K562 (cell line): Measurements from ENCODE around the gene CCDC13. TPM values are rescaled to one million over a fixed set of nuclear protein-coding genes. Genes with fewer than 3 reads are reported as not detected.

Source experiments
- BMI1 ChIP-seq: fragments of 150-350 bp; IDR thresholded peaks from 2 replicates; pipeline ENCODE4 v1.6.1; 2014; ENCODE audit warnings: low read length
- CTCF ChIP-seq, 3 experiments: IDR thresholded peaks in 2 of 3; conservative IDR thresholded peaks in 1 of 3; 2 replicates each; pipeline ENCODE4 v1.5.1; 2011 to 2012; ENCODE audit warnings: low read length in 3 of 3, mild to moderate bottlenecking in 3 of 3, control low read depth in 2 of 3, improper control_type of control experiment in 1 of 3, inconsistent platforms in 1 of 3, low read depth in 1 of 3, mixed read lengths in 1 of 3, moderate library complexity in 1 of 3; ENCODE audit not compliant: insufficient read depth in 2 of 3
- DPF2 ChIP-seq: fragments of 450-650 bp; IDR thresholded peaks from 2 replicates; pipeline ENCODE4 v1.6.1; 2016
- ELF2 ChIP-seq: fragments of 250-450 bp; sonication (Bioruptor Pico); IDR thresholded peaks from 2 replicates; pipeline ENCODE4 v1.5.0; 2021; ENCODE audit warnings: mild to moderate bottlenecking
- FOXP1 ChIP-seq: sonication (generic); formaldehyde crosslinking; IDR thresholded peaks from 2 replicates; pipeline ENCODE4 v1.8.0; 2022; ENCODE audit warnings: mild to moderate bottlenecking, missing genetic modification reagents
- GATAD2A ChIP-seq: fragments of 450-650 bp; IDR thresholded peaks from 2 replicates; pipeline ENCODE4 v1.6.1; 2017
- HDAC2 ChIP-seq: fragments of 450-650 bp; IDR thresholded peaks from 2 replicates; pipeline ENCODE4 v1.6.1; 2016; ENCODE audit warnings: mild to moderate bottlenecking
- HIVEP1 ChIP-seq: fragments of 250-450 bp; sonication (Bioruptor Pico); IDR thresholded peaks from 2 replicates; pipeline ENCODE4 v1.4.0; 2020; ENCODE audit warnings: mild to moderate bottlenecking
- MBD1 ChIP-seq: fragments of 250-450 bp; sonication (Bioruptor Pico); IDR thresholded peaks from 2 replicates; pipeline ENCODE4 v1.8.0; 2022; ENCODE audit warnings: inconsistent platforms
- MYC ChIP-seq, 2 experiments: fragments of 250-450 bp in 1 of 2; sonication (Bioruptor Pico) in 1 of 2; IDR thresholded peaks; 2 replicates each; pipeline versions ENCODE4 v1.5.1 to v1.6.1; 2012 to 2021; ENCODE audit warnings: low read depth in 2 of 2, borderline replicate concordance in 1 of 2, improper control_type of control experiment in 1 of 2, low read length in 1 of 2, mild to moderate bottlenecking in 1 of 2, moderate library complexity in 1 of 2
- NBN ChIP-seq: fragments of 450-650 bp; IDR thresholded peaks from 2 replicates; pipeline ENCODE4 v1.6.1; 2016; ENCODE audit warnings: low read depth, mild to moderate bottlenecking
- NELFE ChIP-seq: IDR thresholded peaks from 2 replicates; pipeline ENCODE4 v1.6.1; 2011; ENCODE audit warnings: mild to moderate bottlenecking; ENCODE audit not compliant: insufficient read depth, insufficient read length
- NFATC3 ChIP-seq: fragments of 450-650 bp; IDR thresholded peaks from 2 replicates; pipeline ENCODE4 v1.6.1; 2017; ENCODE audit warnings: mild to moderate bottlenecking
- NFIC ChIP-seq: fragments of 450-650 bp; IDR thresholded peaks from 2 replicates; pipeline ENCODE4 v1.6.1; 2017; ENCODE audit warnings: mild to moderate bottlenecking, inconsistent platforms
- POU5F1 ChIP-seq: fragments of 150-350 bp; IDR thresholded peaks from 2 replicates; pipeline ENCODE4 v1.6.1; 2014; ENCODE audit warnings: borderline replicate concordance, low read length, low read depth, mild to moderate bottlenecking; ENCODE audit not compliant: partially characterized antibody
- PURB ChIP-seq: sonication (generic); formaldehyde crosslinking; IDR thresholded peaks from 2 replicates; pipeline ENCODE4 v1.9.0; 2021; ENCODE audit warnings: low read depth, mild to moderate bottlenecking, missing genetic modification reagents
- SAFB ChIP-seq: fragments of 200-400 bp; formaldehyde crosslinking; IDR thresholded peaks from 2 replicates; pipeline ENCODE4 v1.6.1; 2017; ENCODE audit warnings: low read depth, low read length, borderline replicate concordance
- SIN3A ChIP-seq, 2 experiments: fragments of 150-350 bp in 1 of 2; IDR thresholded peaks; 2 replicates each; pipeline ENCODE4 v1.6.1; 2011 to 2016; ENCODE audit warnings: borderline replicate concordance in 2 of 2, low read depth in 2 of 2, low read length in 2 of 2, mild to moderate bottlenecking in 2 of 2, moderate library complexity in 2 of 2; ENCODE audit not compliant: control insufficient read depth in 1 of 2
- SMAD3 ChIP-seq: fragments of 450-650 bp; formaldehyde crosslinking; conservative IDR thresholded peaks from 2 replicates; pipeline ENCODE4 v1.4.0; 2020; ENCODE audit warnings: mild to moderate bottlenecking
- STAT6 ChIP-seq: sonication (generic); formaldehyde crosslinking; IDR thresholded peaks from 2 replicates; pipeline ENCODE4 v1.8.1; 2023; ENCODE audit warnings: mild to moderate bottlenecking, missing genetic modification reagents
- ZNF133 ChIP-seq: fragments of 250-450 bp; sonication (Bioruptor Pico); IDR thresholded peaks from 2 replicates; pipeline ENCODE4 v1.4.0; 2020; ENCODE audit warnings: mild to moderate bottlenecking
- ZNF785 ChIP-seq: fragments of 250-450 bp; sonication (Bioruptor Pico); IDR thresholded peaks from 2 replicates; pipeline ENCODE4 v1.4.0; 2020; ENCODE audit warnings: mild to moderate bottlenecking
- polyA plus RNA-seq, 8 experiments: library from polyadenylated mRNA; depleted of rRNA in 4 of 8; stranded (reverse) in 5 of 8; unstranded in 3 of 8; fragments of >200 nt; fragmentation: Nextera tagmentation in 2 of 8; fragmentation: Illumina TruSeq in 1 of 8; extraction: Ambion mirVana in 2 of 8; extraction: Trizol in 1 of 8; gene quantifications; 2 replicates each; pipeline versions ENCODE4 v1.2.1 to v1.2.3, GENCODE V29; 2011 to 2014; ENCODE audit warnings: inconsistent platforms in 1 of 8, missing spikeins in 1 of 8
- total RNA-seq, 7 experiments: library from RNA; depleted of rRNA in 6 of 7; stranded (reverse); fragments of >200 nt in 6 of 7; fragmentation: Illumina TruSeq in 2 of 7; extraction: Trizol in 2 of 7; gene quantifications; 2 replicates each; pipeline versions ENCODE4 v1.2.1 to v1.2.3, GENCODE V29; 2011 to 2021; ENCODE audit warnings: low replicate concordance in 1 of 7

CCDC13 gene
- total and polyA plus RNA-seq, 9 of the 15 experiments (the other 6 are each of a cell fraction or from before 2014, with no cell fraction given) = 0.20 to 0.70 (median 0.48) TPM; not detected in 2

GRCh38 chr3:42814914-42815507 lies 42.0 kb upstream of the CCDC13 start (continued):
- no peak for TF ChIP-seq ZNF785
- TF ChIP-seq SIN3A (IDR thresholded peaks at IDR 0.05; ENCODE audit: borderline replicate concordance in 2 of 2, control insufficient read depth in 1 of 2, low read depth in 2 of 2, low read length in 2 of 2) = no peak
- no peak for TF ChIP-seq ELF2 (CRISPR knock-in tag)
- no peak for TF ChIP-seq MBD1
- TF ChIP-seq CTCF (IDR thresholded peaks at IDR 0.05 in 2 of 3, conservative IDR thresholded peaks at IDR 0.05 in 1 of 3; ENCODE audit: insufficient read depth in 2 of 3, low read depth in 1 of 3, low read length in 3 of 3) = peak in 1 of 3 experiments; percentile 19; a peak in 2 of 6 replicates
- TF ChIP-seq SAFB = no peak
- TF ChIP-seq FOXP1 = no peak
- TF ChIP-seq MYC (IDR thresholded peaks at IDR 0.05; ENCODE audit: low read depth, low read length) = no peak
- TF ChIP-seq MYC (CRISPR knock-in tag; IDR thresholded peaks at IDR 0.05; ENCODE audit: borderline replicate concordance, low read depth) = no peak
- no peak for TF ChIP-seq HDAC2
- peak; percentile 67 for TF ChIP-seq DPF2
- TF ChIP-seq NELFE = no peak
- TF ChIP-seq PURB = no peak
- TF ChIP-seq NFATC3 = no peak
- no peak for TF ChIP-seq NBN
- no peak for TF ChIP-seq POU5F1
- TF ChIP-seq STAT6 (CRISPR knock-in tag) = no peak
- no peak for TF ChIP-seq HIVEP1 (CRISPR knock-in tag)
- TF ChIP-seq SMAD3 (CRISPR knock-in tag) = no peak
- TF ChIP-seq BMI1 = no peak
- TF ChIP-seq ZNF133 (CRISPR knock-in tag) = no peak
- TF ChIP-seq GATAD2A = no peak
- peak; percentile 99 for TF ChIP-seq NFIC
